ENCODE measurements around the gene ZNF410.

GRCh38 chr14:73973497-73973896 is 86.8 kb downstream of the ZNF410 start:
- no peak for TF ChIP-seq CTCF (optimal IDR thresholded peaks at IDR 0.05 in 1 of 3, IDR thresholded peaks at IDR 0.05 in 1 of 3, conservative IDR thresholded peaks at IDR 0.05 in 1 of 3; ENCODE audit: extremely low read depth in 1 of 3, insufficient read depth in 2 of 3, low read length in 3 of 3)
- TF ChIP-seq EZH2 (IDR thresholded peaks at IDR 0.05; ENCODE audit: low read length) = no peak

All from keratinocyte (primary cell).